HG03066 (cell line): ENCODE measurements around the gene PIAS2.
"Not testable (repeated sequence)": the region's sequence is repeated elsewhere in the genome, so short reads cannot be mapped to it uniquely, and the experiment has no call there.

ENCODE experiments used
- ATAC-seq: cut with Tn5 transposase; IDR thresholded peaks from one replicate; pipeline ENCODE4 v1.9.1; 2021; ENCODE audit warnings: low read depth; ENCODE audit not compliant: unreplicated experiment

The PIAS2 gene

GRCh38 chr18:46833899-46834298 lies 83.4 kb downstream of the PIAS2 start:
- no peak for ATAC-seq

- no peak for ATAC-seq
Observed at GRCh38 chr18:46832849-46833248, 84.5 kb downstream of the PIAS2 start.

GRCh38 chr18:46832422-46832821 lies 84.9 kb downstream of the PIAS2 start:
- ATAC-seq = not testable (repeated sequence)

GRCh38 chr18:46831434-46831833 lies 85.9 kb downstream of the PIAS2 start:
- ATAC-seq = no peak

- ATAC-seq = no peak
Observed at GRCh38 chr18:46830633-46831032, 86.7 kb downstream of the PIAS2 start.

- ATAC-seq = no peak
Observed at GRCh38 chr18:46829947-46830346, 87.4 kb downstream of the PIAS2 start.

- ATAC-seq = no peak
Observed at GRCh38 chr18:46829531-46829930, 87.8 kb downstream of the PIAS2 start.

- no peak for ATAC-seq
Observed at GRCh38 chr18:46821856-46822711, 95.2 kb downstream of the PIAS2 start.

GRCh38 chr18:46820863-46821262 lies 96.4 kb downstream of the PIAS2 start:
- ATAC-seq = no peak

GRCh38 chr18:46815661-46816060 lies 101.6 kb downstream of the PIAS2 start:
- no peak for ATAC-seq

DNA sequence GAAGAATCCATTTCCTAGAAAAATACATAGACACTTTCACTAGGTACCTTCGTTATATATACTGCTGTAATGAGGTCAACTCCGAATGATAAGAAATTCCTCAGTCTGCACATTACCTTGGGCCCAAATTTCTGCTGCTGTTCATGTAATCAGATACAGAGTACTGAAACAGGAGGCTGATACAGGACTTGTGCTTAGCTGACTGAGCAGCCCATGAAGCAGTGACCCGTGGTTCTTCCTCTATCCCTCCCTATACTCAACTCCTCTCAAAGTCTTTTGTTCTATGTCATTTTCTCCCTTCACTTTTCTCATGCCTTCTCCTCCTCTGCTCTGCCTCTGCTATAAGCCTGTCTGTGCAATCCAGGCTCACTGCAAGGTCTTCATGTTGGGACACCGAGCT lies 102.9 kb downstream of the PIAS2 start:
- ATAC-seq = no peak

GRCh38 chr18:46812311-46812710 lies 105.0 kb downstream of the PIAS2 start:
- no peak for ATAC-seq

GRCh38 chr18:46810481-46811000 lies 106.8 kb downstream of the PIAS2 start:
- ATAC-seq = no peak

GRCh38 chr18:46809145-46809544 lies 108.2 kb downstream of the PIAS2 start:
- ATAC-seq = no peak

GRCh38 chr18:46795945-46796344 lies 121.4 kb downstream of the PIAS2 start:
- not testable (repeated sequence) for ATAC-seq

DNA sequence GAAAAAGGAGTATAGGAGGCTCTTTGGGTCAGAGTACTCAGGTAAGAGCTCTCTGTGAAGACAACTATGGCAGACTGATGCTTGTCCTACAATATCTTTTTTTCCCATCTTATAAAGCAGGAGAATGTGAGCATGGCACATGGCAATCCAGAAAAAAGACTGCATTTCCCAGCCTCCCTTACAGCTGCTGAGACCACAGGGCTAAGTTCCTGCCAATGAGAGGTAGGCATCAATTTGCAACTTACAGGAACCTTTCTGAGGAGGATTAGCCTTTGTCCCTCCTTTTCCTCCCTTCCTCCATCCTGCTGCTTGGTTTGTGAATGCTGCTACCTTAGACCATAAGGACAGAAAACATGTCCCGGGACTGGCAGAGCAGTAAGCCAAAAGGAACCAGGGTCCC lies 122.7 kb downstream of the PIAS2 start:
- ATAC-seq = no peak

- no peak for ATAC-seq
Observed at GRCh38 chr18:46793565-46793964, 123.7 kb downstream of the PIAS2 start.

GRCh38 chr18:46789088-46789487 lies 128.2 kb downstream of the PIAS2 start:
- ATAC-seq = no peak

- ATAC-seq = no peak
Observed at GRCh38 chr18:46787674-46788073, 129.6 kb downstream of the PIAS2 start.

DNA sequence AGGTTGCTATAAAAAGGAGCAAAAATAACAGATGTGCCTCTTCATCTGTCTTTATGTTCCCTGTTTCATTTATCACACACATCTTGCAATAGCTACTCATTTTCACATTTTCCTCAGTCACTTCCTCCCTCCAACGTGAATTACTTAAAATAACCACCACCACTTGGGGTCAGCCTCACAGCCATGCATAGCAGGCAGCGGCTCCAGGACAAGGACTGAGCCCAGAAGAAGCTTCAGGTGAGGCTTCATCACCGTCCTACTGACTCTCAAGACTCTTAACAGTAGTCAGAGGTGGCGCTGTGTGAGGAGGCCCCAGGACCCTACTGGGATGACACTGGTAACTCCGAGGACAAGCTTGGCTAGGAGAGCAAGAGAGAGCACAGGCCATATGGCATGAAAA lies 144.9 kb downstream of the PIAS2 start:
- ATAC-seq = no peak

- no peak for ATAC-seq
Observed at GRCh38 chr18:46771141-46771540, 146.2 kb downstream of the PIAS2 start.

- ATAC-seq = no peak
Observed at GRCh38 chr18:46770708-46771107, 146.6 kb downstream of the PIAS2 start.
